T-cell (primary cell): ENCODE data around the gene GRIN3B. TPM values are rescaled to one million over a fixed set of nuclear protein-coding genes. Genes with fewer than 3 reads are reported as not detected.
A peak's percentile ranks its signal among the peaks of the same experiment; 100 is the strongest.

Experiments
- ATAC-seq, 4 experiments: fragments of 200-7000 bp in 3 of 4; fragments of 150-1000 bp in 1 of 4; cut with Tn5 transposase; replicated peaks in 1 of 4; 1 replicate in 3 of 4; 2 replicates in 1 of 4; pipeline ENCODE4 v1.10.0; 2021; ENCODE audit warnings: moderate library complexity in 3 of 4, mild to moderate bottlenecking in 2 of 4, moderate number of reproducible peaks in 1 of 4
- CTCF ChIA-PET, 2 donors: fragments of 300-600 bp; sonication (Branson Sonifier 250); formaldehyde crosslinking; loops; one replicate each; lab custom pipeline; 2022; ENCODE audit warnings: antibody characterized with exemption in 2 of 2; lab: Charles Lee
- POLR2A ChIA-PET, 2 donors: fragments of 300-600 bp; sonication (Branson Sonifier 250); formaldehyde crosslinking; loops; one replicate each; lab custom pipeline; 2022; ENCODE audit warnings: antibody characterized with exemption in 2 of 2; lab: Charles Lee
- DNase-seq, 35 experiments: peaks; one replicate each; pipeline versions ENCODE4 v3.0.0 to v3.0.0-alpha.2; 2013 to 2023
- H3K27ac ChIP-seq: one replicate; pipeline ENCODE4 v1.5.1; 2013; ENCODE audit warnings: low read length
- H3K27me3 ChIP-seq, 2 experiments: replicated peaks in 1 of 2; 1 replicate in 1 of 2; 2 replicates in 1 of 2; pipeline versions ENCODE4 v1.6.1 to v1.7.0; 2013; ENCODE audit warnings: low read length in 1 of 2, mixed read lengths in 1 of 2; ENCODE audit not compliant: control insufficient read depth in 2 of 2, insufficient read depth in 2 of 2; ENCODE audit errors: extremely low read depth in 1 of 2
- H3K36me3 ChIP-seq, 2 donors: 1 replicate in 1 of 2; 2 replicates in 1 of 2; pipeline versions ENCODE4 v1.6.1 to v1.7.0; 2013; ENCODE audit warnings: low read length in 1 of 2; ENCODE audit not compliant: control insufficient read depth in 2 of 2, insufficient read depth in 1 of 2; ENCODE audit errors: extremely low read depth in 1 of 2
- H3K4me1 ChIP-seq, 2 experiments: 1 replicate in 1 of 2; 2 replicates in 1 of 2; pipeline versions ENCODE4 v1.6.1 to v1.7.0; 2013; ENCODE audit warnings: low read length in 2 of 2, mixed read lengths in 1 of 2; ENCODE audit not compliant: insufficient read depth in 2 of 2, control insufficient read depth in 1 of 2; ENCODE audit errors: extremely low read depth in 1 of 2
- H3K4me3 ChIP-seq, 2 donors: 1 replicate in 1 of 2; 2 replicates in 1 of 2; pipeline versions ENCODE4 v1.5.1 to v1.7.0; 2013; ENCODE audit warnings: mild to moderate bottlenecking in 2 of 2, low read length in 1 of 2, moderate library complexity in 1 of 2; ENCODE audit not compliant: control insufficient read depth in 1 of 2; ENCODE audit errors: extremely low read depth in 1 of 2
- H3K9me3 ChIP-seq: 2 replicates; pipeline ENCODE4 v1.7.0; 2013
- H3K27ac Mint-ChIP-seq, 2 donors: one replicate each; pipeline ENCODE4 v1.8.0; 2020 to 2021; ENCODE audit warnings: mild to moderate bottlenecking in 2 of 2, mixed read lengths in 2 of 2
- H3K27me3 Mint-ChIP-seq, 2 donors: one replicate each; pipeline ENCODE4 v1.8.0; 2021 to 2022; ENCODE audit warnings: mixed read lengths in 2 of 2
- H3K36me3 Mint-ChIP-seq: one replicate; pipeline ENCODE4 v1.8.0; 2021; ENCODE audit warnings: mixed read lengths
- H3K4me1 Mint-ChIP-seq, 3 donors: one replicate each; pipeline ENCODE4 v1.8.0; 2020 to 2022; ENCODE audit warnings: mixed read lengths in 3 of 3, mild to moderate bottlenecking in 1 of 3
- H3K4me3 Mint-ChIP-seq, 3 donors: one replicate each; pipeline ENCODE4 v1.8.0; 2020 to 2022; ENCODE audit warnings: mild to moderate bottlenecking in 3 of 3, mixed read lengths in 3 of 3, moderate library complexity in 3 of 3
- H3K9me3 Mint-ChIP-seq, 3 donors: one replicate each; pipeline ENCODE4 v1.8.0; 2020 to 2022; ENCODE audit warnings: mixed read lengths in 3 of 3
- WGBS: methylation state at CpG from one replicate; pipeline ENCODE4 v1.1.5; 2013; ENCODE audit warnings: missing lambda C conversion rate; ENCODE audit not compliant: insufficient coverage; 5-methylcytosine and 5-hydroxymethylcytosine counted together
- total RNA-seq, 35 experiments: library from RNA in 6 of 35; stranded (reverse) in 6 of 35; fragments of 120-200 nt in 1 of 35; gene quantifications; one replicate each; pipeline versions ENCODE4 v1.2.1 to v1.2.4 and lab custom pipeline; 2013 to 2026

The GRIN3B gene
- total RNA-seq, 5 donors from 2014 or later (not counting 1 experiment from before 2014, with no cell fraction given) = 0.07 to 0.44 (median 0.09) TPM; not detected in 2

DNA sequence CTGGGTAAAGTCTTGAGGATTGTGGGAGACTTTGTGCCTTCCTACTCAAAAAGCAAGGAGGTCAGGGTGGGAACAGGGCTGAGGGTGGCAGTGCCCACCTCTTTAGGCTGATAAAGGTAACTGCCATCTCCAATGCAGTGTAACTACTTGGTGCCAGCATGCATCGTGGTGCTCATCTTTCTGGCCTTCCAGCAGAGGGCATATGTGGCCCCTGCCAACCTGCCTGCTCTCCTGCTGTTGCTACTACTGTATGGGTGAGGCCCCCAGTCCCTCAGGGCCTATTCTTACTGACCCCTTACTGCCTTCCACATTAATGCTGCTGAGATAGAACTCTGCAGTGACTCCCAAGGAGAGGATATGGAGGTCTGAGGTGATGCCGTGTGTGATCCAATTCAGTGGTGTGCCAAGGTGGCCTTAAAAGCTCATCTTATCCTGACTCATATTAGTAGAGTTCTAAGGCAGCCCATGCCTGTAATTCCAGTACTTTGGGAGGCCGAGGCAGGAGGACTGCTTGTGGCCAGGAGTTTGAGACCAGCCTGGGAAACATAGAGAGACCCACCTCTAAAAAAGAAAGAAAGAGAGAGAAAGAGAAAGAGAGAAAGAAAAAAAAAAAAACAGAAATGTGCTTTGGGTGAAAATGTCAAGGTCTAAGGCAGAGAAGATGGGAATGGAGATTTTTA, 57.1 kb downstream of the GRIN3B start:
- DNase-seq (peak in 4 of 35 experiments; percentile 38 to 72 (median 53)), ATAC-seq (peak; percentile 79 to 82 (median 79))
- H3K4me3 ChIP-seq = peak overlapping the region in 1 of 2 donors; percentile 40
- peaks cover 0 to 22% of the 10 kb centered on the region in 2 experiments for H3K4me1 ChIP-seq
- H3K36me3 ChIP-seq = peaks cover 20 to 27% of the 10 kb centered on the region in 2 donors
- ChIA-PET POLR2A (no interaction called here), CTCF (interaction anchor here (0.6 to 0.7 kb wide), 2 partner anchors 10 to 32 kb away, joined by 3 to 7 read pairs; no protein-coding TSS in a partner anchor)
- peaks cover 19 to 30% (median 25%) of the 10 kb centered on the region in 3 donors for H3K4me1 Mint-ChIP-seq
- no peaks in the 10 kb centered on the region for H3K27me3 Mint-ChIP-seq
- no peaks in the 10 kb centered on the region for H3K27me3 ChIP-seq
- peak overlapping the region in 1 of 3 donors; percentile 43 for H3K4me3 Mint-ChIP-seq
- 8% methylated on average over 1 of the region's 3 CpGs for WGBS
- peak overlapping the region; percentile 41 for H3K27ac ChIP-seq
- peaks cover 29% of the 10 kb centered on the region for H3K36me3 Mint-ChIP-seq
- H3K9me3 Mint-ChIP-seq = no peaks in the 10 kb centered on the region
- H3K9me3 ChIP-seq = no peaks in the 10 kb centered on the region
- H3K27ac Mint-ChIP-seq = peak overlapping the region; percentile 73 to 95

DNA sequence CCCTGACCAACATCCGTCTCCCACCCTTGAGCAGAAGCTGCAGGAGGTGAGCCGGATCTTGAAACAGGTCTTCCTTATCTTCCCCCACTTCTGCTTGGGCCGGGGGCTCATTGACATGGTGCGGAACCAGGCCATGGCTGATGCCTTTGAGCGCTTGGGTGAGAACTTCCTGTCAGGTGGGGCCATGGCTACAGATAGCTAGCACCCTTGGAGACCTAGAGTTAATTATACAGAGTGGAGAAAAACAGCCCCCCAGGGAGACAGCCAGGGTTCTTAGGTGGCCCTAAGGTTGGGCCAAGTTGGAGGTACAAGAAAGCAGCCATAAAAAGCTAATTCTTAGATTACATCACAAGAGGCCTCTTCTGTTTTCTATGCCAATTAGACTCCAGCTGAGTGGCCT, 57.9 kb downstream of the GRIN3B start:
- DNase-seq (peak in 1 of 35 experiments; percentile 39), ATAC-seq (peak in 3 of 4 experiments; percentile 34 to 48 (median 42))
- WGBS = no CpG with 5 or more reads among the region's 5 CpGs
- H3K4me3 ChIP-seq = no peak overlapping the region
- no peaks in the 10 kb centered on the region for H3K27me3 ChIP-seq
- H3K27ac Mint-ChIP-seq = peak overlapping the region; percentile 73 to 95
- H3K4me1 ChIP-seq = peaks cover 0 to 25% of the 10 kb centered on the region in 2 experiments
- peaks cover 20 to 27% of the 10 kb centered on the region in 2 donors for H3K36me3 ChIP-seq
- H3K4me3 Mint-ChIP-seq = peak overlapping the region in 1 of 3 donors; percentile 40
- POLR2A ChIA-PET = interaction anchor here in 1 of 2 donors (0.6 kb wide), 1 partner anchor 810 kb away, joined by 3 read pairs; no protein-coding TSS in a partner anchor
- CTCF ChIA-PET = interaction anchor here in 1 of 2 donors (0.6 kb wide), 1 partner anchor 1683 kb away, joined by 3 read pairs; no protein-coding TSS in a partner anchor
- peaks cover 19 to 25% (median 25%) of the 10 kb centered on the region in 3 donors for H3K4me1 Mint-ChIP-seq
- H3K27ac ChIP-seq = peak overlapping the region; percentile 41
- H3K9me3 ChIP-seq = no peaks in the 10 kb centered on the region
- no peaks in the 10 kb centered on the region for H3K9me3 Mint-ChIP-seq
- peaks cover 29% of the 10 kb centered on the region for H3K36me3 Mint-ChIP-seq
- no peaks in the 10 kb centered on the region for H3K27me3 Mint-ChIP-seq

Other genes starting within 250 kb of the GRIN3B start
- gene MISP, start 249.3 kb upstream of the GRIN3B start, total RNA-seq = under 1 TPM in 3 of 5 donors, not detected in 2; 0.10 to 0.16 (median 0.15) TPM
- gene PTBP1, start 203.0 kb upstream of the GRIN3B start, total RNA-seq = 100 to 1,000 TPM; 307 to 343 (median 316) TPM
- gene PLPPR3, start 178.5 kb upstream of the GRIN3B start, total RNA-seq = under 1 TPM in 3 of 5 donors, not detected in 2; 0.22 to 0.36 (median 0.26) TPM
- 1 to 10 TPM in 2 of 5 donors, under 1 TPM in 3; 0.20 to 1.2 (median 0.38) TPM for gene AZU1, start 172.6 kb upstream of the GRIN3B start, total RNA-seq
- gene PRTN3, start 159.4 kb upstream of the GRIN3B start, total RNA-seq = under 1 TPM in 1 of 5 donors, not detected in 4; 0.50 TPM
- gene ELANE, start 148.1 kb upstream of the GRIN3B start, total RNA-seq = under 1 TPM in 1 of 5 donors, not detected in 4; 0.83 TPM
- 10 to 100 TPM in 1 of 5 donors, 1 to 10 TPM in 4; 2.8 to 10.3 (median 5.6) TPM for gene CFD, start 140.8 kb upstream of the GRIN3B start, total RNA-seq
- 100 to 1,000 TPM in 1 of 5 donors, 10 to 100 TPM in 4; 55.0 to 105 (median 92.4) TPM for gene MED16, start 107.2 kb upstream of the GRIN3B start, total RNA-seq
- gene RNU6-9, start 106.9 kb upstream of the GRIN3B start, total RNA-seq = not detected
- gene R3HDM4, start 87.2 kb upstream of the GRIN3B start, total RNA-seq = 100 to 1,000 TPM; 190 to 252 (median 220) TPM
- 1 to 10 TPM; 1.5 to 4.9 (median 2.8) TPM for gene KISS1R, start 83.1 kb upstream of the GRIN3B start, total RNA-seq
- gene ARID3A, start 74.4 kb upstream of the GRIN3B start, total RNA-seq = 10 to 100 TPM in 4 of 5 donors, 1 to 10 TPM in 1; 9.8 to 13.2 (median 12.0) TPM
- gene WDR18, start 16.1 kb upstream of the GRIN3B start, total RNA-seq = 10 to 100 TPM; 24.6 to 65.9 (median 53.5) TPM
- gene TMEM259, start 20.7 kb downstream of the GRIN3B start, total RNA-seq = 100 to 1,000 TPM; 319 to 423 (median 372) TPM
- not detected for gene RNU6-2, start 21.1 kb downstream of the GRIN3B start, total RNA-seq
- gene CNN2, start 26.2 kb downstream of the GRIN3B start, total RNA-seq = 100 to 1,000 TPM; 239 to 385 (median 314) TPM
- 100 to 1,000 TPM; 166 to 217 (median 178) TPM for gene ABCA7, start 39.7 kb downstream of the GRIN3B start, total RNA-seq
- gene ARHGAP45, start 66.7 kb downstream of the GRIN3B start, total RNA-seq = 1,000 to 10,000 TPM in 3 of 5 donors, 100 to 1,000 TPM in 2; 729 to 1,130 (median 1,073) TPM
- 100 to 1,000 TPM in 3 of 5 donors, 10 to 100 TPM in 2; 75.7 to 119 (median 101) TPM for gene POLR2E, start 95.0 kb downstream of the GRIN3B start, total RNA-seq
- gene GPX4, start 103.6 kb downstream of the GRIN3B start, total RNA-seq = 100 to 1,000 TPM; 139 to 221 (median 196) TPM
- gene SBNO2, start 173.8 kb downstream of the GRIN3B start, total RNA-seq = 100 to 1,000 TPM in 3 of 5 donors, 10 to 100 TPM in 2; 90.2 to 115 (median 106) TPM
- gene STK11, start 205.4 kb downstream of the GRIN3B start, total RNA-seq = 100 to 1,000 TPM in 2 of 5 donors, 10 to 100 TPM in 3; 70.2 to 115 (median 99.5) TPM
- gene CBARP, start 237.6 kb downstream of the GRIN3B start, total RNA-seq = under 1 TPM in 4 of 5 donors, not detected in 1; 0.08 to 0.36 (median 0.23) TPM
- 100 to 1,000 TPM; 117 to 233 (median 155) TPM for gene ATP5F1D, start 241.3 kb downstream of the GRIN3B start, total RNA-seq
- gene MIDN, start 248.2 kb downstream of the GRIN3B start, total RNA-seq = 100 to 1,000 TPM in 1 of 5 donors, 10 to 100 TPM in 4; 54.0 to 161 (median 66.9) TPM